ENCODE measurements around the gene ATP1A2.

DNA sequence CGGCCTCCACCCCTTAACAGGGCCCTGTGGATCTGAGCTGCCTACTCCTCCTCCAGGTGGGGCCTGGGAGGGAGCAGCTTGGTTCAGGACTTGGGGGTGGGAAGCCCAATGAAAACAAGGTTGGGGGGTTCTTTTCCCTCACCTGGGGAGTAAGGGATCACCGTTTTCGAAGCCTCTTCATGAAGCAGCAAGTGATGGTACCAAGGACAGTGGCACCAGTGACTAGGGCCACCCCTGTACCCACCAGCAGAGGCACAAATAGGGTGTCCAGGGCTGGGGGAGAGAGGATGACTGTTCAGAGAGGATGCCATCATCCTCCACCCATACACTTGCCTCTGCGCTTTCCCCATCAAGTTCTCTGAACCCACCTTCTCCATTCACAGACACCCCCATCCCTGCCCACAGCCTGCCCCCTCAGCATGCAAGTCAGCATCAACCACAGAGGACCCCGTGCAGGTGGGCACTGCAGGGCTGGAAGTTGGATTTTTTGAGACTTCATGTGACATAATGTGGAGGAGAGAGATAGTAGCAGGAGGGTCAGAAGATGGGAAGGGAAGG, 23.8 kb upstream of the ATP1A2 start:
- TF ChIP-seq POLR2AphosphoS5 (IDR thresholded peaks at IDR 0.05; ENCODE audit: low read depth, low read length) (no peak), REST (IDR thresholded peaks at IDR 0.05; ENCODE audit: insufficient read depth in 1 of 2, low read depth in 2 of 2, low read length in 1 of 2) (no peak)
- TF ChIP-seq, protein P1, sequence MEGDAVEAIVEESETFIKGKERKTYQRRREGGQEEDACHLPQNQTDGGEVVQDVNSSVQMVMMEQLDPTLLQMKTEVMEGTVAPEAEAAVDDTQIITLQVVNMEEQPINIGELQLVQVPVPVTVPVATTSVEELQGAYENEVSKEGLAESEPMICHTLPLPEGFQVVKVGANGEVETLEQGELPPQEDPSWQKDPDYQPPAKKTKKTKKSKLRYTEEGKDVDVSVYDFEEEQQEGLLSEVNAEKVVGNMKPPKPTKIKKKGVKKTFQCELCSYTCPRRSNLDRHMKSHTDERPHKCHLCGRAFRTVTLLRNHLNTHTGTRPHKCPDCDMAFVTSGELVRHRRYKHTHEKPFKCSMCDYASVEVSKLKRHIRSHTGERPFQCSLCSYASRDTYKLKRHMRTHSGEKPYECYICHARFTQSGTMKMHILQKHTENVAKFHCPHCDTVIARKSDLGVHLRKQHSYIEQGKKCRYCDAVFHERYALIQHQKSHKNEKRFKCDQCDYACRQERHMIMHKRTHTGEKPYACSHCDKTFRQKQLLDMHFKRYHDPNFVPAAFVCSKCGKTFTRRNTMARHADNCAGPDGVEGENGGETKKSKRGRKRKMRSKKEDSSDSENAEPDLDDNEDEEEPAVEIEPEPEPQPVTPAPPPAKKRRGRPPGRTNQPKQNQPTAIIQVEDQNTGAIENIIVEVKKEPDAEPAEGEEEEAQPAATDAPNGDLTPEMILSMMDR (IDR thresholded peaks at IDR 0.05) = no peak

Data from Panc1 (cell line).